HG02840 (cell line): ENCODE data around the gene RALA.
"Not testable (repeated sequence)": the region's sequence is repeated elsewhere in the genome, so short reads cannot be mapped to it uniquely, and the experiment has no call there.

ENCODE experiments used
- ATAC-seq: cut with Tn5 transposase; IDR thresholded peaks from one replicate; pipeline ENCODE4 v1.9.1; 2021; ENCODE audit warnings: mild to moderate bottlenecking, moderate library complexity, moderate number of reproducible peaks; ENCODE audit not compliant: unreplicated experiment, low FRiP score

Gene RALA

DNA sequence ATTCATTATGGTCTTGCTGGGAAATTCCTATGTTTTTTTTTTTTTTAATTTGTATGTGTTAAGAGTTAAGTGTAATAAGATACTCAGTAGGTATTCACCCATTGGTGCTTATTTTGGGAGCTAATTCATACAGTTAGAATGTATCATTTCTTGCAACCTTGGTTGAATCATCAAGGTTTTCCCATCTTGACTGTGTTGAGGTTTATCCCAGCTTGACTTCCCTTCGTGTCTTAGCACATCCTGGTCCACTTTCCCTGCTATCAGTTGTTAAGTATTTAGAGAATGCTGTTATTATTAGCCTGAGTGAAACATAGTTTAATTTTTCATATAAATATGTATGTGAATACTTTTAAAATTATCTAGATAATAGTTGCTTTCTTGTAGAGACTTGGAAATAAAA lies 20.8 kb downstream of the RALA start:
- ATAC-seq, result no peak

DNA sequence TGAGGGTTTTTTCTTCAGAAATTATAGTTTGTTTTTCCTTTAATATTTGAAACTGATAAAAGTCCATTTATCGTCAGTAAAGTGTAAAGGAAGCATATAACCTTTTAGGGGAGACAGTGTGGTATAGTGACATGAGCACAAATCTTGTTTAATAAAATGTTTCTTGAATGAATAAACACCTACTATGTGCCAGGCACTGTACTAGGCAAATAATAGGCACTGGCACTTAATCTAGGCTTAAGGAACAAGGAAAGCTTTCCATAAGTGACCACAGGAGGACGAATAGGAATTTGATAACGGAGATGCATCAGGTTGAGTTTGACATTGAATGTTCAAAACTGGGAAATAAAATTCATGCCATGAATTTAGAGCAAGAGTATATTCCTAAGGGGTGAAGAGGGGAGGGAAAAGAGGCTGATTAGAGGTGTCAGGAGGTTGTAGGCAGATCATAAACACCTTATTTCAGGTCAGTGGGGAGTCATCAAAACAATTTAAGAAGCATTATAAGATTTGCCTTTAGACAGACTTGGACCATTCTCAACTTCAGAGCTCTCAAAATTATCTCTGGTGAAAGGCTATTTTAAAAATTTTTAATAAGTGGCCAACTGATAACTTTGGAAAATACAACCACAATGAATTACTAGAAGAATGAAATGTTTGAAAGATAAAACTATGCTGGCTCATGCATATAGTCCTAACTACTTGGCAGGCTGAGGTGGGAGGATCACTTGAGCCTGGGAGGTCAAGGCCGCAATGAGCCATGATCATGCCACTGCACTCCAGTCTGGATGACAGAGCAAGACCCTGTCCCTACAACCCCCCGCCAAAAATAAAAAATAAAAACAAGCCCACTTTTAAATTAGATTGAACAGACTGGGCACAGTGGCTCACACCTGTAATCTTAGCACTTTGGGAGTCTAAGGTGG lies 22.4 kb downstream of the RALA start:
- no peak for ATAC-seq

DNA sequence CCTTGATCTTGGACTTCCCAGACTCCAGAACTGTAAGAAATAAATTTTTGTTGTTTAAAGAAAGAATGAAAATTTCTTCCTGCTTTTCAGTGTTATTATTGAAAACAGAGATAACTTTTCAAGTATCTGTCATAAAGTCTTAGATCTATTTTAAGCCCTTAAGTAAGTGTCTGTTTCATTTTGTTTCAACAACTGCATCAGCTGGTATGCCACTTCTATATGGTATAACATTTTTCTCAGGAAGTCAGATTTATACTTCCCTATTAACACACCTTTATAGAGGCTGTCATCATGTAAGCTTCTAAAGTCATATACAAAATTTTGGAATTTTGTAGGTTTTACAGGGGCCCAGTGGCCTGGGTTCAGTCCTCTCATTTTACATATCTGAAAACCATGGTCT lies 24.4 kb downstream of the RALA start:
- ATAC-seq, result no peak

DNA sequence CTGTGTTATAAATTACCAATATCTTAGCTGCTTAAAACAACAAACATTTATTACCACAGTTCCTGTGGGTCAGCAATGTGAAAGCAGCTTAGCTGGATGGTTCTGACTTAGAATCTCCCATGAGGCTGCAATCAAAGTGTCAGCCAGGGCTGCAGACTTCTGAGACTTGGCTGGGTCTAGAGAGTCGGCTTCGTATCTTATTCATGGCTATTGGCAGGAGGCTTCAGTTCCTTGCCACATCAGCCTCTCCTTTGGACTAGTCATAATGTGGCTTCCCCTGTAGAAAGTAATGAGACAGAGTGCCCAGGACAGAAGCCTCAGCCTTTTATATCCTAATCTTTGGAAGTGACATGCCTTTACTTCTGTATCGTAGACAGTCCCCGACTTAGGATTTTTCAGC lies 27.3 kb downstream of the RALA start:
- no peak for ATAC-seq

DNA sequence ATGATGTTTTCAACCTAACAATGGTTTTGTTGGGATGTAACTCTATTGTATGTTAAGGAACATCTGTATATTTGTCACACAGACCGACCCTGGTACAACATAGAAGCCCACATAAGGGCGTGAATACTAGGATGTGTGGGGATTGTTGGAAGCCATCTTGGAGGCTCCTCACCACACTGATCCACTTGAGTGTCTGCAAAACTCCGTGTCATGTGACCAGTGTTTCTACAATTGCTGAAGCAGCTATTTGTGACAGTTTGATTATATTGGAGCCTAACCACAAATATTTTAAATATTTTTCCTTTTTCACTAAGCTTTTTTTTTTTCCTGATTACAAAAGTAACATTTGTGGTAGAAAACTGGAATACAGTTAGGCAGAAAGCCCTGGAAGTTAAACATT lies 27.9 kb downstream of the RALA start:
- no peak for ATAC-seq

DNA sequence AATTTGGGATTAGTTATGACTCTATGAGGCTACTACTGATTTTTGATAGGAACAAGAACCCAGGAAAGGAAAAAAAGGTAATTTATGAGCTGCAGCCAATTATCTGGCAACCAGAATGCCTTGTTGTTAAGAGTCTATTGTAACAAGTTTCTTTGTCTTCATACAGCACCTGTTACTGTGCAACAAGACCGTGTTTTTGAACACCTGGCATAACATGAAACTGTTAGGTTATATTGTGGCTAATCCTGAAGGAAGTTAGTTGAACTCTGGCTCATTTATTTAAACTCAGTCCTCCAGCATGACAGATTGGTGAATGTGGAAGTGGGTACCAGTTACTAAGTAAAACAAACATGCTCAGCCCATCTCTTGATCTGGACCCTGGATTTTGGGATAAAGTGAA lies 33.0 kb downstream of the RALA start:
- ATAC-seq, result no peak

DNA sequence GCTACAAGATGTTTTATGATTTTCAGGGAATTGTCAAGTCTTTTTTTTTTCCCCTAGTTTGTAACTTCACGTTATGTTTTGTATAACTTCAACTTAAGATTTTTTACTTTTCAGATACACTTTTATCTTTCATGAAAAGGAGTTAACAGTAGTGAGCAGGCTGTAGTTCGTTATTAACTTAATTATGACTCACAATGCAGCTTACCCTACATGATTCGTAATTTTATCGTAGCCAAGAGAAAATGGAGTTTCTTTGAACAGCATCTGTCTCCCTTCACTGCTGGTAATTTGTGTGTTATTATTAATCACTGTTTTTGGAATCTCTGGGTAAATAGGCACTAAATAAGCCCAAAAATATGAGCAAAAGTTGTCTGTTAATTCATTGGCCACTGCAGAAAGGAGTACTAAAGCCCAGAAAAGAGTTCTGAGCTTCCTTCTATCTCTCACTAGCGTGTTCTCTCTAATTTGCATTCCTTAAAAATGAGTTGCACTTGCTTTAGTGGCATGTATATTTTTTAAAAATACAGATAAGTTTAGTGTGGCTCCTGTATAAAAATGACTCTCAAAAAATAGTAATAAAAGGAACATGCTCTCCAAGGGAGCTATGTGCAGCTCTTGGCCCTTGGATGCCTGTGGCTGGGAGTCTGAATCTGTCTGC lies 36.1 kb downstream of the RALA start:
- no peak for ATAC-seq

DNA sequence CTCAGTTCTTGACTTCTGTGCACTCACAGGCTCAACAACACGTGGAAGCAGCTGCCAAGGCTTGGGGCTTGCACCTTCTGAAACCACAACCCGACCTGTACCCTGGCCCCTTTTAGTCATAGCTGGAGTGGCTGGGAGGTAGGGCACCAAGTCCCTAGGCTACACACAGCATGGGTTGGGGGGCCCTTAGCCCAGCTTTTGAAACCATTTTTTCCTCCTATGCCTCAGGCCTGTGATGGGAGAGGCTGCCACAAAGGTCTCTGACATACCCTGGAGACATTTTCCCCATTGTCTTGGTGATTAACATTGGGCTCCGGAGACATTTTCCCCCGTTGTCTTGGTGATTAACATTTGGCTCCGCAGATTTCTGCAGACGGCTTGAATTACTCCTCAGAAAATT lies 38.6 kb downstream of the RALA start:
- ATAC-seq, result no peak

DNA sequence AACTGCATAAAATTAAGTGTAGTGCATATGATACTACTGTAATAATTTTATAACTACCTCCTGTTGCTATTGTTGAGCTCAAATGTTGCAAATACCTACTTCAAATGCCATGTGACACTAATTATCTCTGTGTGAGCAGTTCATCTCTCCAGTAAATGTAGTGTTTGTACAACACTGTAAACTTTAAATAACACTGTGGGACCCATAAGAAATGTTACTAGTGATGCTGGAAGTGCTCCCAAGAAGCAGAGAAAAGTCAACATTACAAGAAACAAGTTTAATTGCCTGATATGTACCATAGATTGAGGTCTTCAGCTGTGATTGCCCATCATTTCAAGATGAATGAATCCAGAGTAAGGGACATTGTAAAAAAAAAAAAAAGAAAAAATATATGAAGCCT lies 39.9 kb downstream of the RALA start:
- ATAC-seq, result no peak

DNA sequence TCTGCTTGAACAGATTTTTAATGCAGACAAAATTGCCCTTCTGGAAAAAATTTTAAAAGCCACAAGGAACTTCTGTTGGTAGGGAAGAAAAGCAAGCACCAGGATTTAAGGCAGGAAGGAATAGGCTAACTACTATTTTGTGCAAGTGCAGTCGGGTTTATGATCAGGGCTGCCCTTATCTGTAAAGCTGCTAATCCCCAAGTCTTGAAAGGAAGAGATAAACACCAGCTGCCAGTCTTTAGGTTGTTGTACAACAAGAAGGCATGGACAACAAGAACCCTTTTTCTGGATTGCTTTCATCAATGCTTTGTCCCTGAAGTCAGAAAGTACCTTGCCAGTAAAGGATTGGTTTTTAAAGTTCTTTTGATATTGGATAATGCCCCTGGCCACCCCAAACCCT lies 40.7 kb downstream of the RALA start:
- ATAC-seq, result no peak

DNA sequence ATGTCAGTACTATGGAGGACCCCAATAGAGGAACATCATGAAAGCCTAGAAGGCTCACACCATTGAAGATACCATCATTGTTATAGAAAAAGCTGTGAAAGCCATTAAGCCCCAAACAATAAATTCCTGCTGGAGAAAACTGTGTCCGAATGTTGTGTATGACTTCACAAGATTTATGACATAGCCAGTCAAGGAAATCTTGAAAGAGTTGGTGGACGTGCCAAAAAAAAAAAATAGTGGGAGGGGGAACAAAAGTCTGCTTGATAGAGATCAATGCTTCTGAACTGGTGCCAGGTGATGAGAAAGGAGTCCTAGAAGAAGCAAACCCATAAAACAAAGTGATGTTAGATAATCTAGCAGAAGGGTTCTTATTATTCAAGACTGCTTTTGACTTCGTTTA lies 41.2 kb downstream of the RALA start:
- ATAC-seq, result no peak

DNA sequence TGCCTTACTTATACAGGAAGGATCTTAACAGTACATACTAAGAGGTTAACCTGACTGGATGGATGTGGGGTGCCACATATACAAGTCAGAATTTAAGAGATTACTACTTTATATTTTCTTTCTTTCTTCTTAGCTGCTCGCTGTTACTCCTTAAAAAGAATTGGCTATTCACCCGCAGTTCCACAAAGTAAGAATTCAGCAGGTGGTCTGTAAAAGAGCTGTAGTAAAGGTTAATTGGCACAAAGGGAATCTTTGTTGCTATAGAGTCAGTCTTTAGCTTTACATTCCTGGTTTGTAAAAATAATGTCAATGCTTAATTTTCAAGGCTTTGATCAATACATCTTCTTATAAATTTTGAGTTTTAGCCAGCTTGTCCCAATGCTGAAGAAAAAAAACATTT lies 43.2 kb downstream of the RALA start:
- ATAC-seq, result no peak

DNA sequence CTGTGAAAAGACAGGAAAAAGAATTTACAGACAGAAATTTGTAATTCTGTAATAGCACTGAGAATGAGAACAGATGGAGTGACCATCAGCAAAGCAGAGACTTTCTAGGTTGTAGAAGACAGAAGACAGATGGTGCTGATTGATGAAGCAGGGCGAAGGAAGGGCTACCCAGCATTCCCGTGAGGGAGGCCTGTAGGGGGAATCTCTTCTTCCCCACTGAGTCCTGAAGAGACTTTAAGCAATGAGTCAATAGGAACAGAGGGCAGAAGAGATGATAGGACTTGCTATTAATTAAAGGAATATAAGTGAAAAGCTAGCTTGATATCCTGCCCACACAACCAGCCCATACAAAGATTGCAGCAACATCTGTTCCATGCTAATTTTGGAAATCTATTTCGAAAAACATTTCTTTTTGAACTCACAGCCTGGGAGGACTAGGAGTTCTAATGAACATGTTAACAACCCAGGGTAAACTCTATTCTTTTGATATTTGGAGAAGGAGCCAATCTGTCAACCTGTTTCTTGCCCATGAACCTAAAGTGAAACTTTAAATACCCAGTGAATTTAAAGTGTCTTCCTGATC lies 44.1 kb downstream of the RALA start:
- ATAC-seq, result no peak

DNA sequence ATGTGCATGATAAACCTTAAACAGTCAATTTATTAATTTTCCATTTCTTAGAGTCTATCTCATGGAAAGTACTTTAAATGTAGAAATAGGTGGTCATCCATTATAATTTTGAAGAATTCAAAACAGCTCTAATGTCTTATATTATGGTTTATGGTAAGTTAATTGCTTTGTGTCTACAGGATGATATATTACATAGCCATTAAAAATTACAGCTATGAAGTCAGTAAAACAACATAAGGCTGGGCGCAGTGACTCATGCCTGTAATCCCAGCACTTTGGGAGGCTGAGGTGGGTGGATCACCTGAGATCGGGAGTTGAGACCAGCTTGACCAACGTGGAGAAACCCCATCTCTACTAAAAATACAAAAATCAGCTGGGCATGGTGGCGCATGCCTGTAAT lies 44.9 kb downstream of the RALA start:
- not testable (repeated sequence) for ATAC-seq

DNA sequence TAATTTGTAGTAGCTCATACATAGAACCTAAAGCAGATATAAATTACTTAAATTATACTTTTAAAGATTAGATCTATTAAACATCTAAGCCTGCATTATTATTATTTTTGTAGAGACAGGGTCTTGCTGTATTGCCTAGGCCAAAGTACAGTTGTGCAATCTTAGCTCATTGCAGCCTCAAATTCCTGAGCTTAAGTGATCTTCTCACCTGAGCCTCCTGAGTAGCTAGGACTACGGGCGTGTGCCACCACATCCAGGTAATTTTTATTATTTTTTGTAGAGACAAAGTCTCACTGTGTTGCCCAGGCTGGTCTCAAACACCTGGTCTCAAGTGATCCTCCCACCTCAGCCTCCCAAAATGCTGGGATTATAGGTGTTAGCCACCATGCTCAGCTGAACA lies 46.7 kb downstream of the RALA start:
- no peak for ATAC-seq

DNA sequence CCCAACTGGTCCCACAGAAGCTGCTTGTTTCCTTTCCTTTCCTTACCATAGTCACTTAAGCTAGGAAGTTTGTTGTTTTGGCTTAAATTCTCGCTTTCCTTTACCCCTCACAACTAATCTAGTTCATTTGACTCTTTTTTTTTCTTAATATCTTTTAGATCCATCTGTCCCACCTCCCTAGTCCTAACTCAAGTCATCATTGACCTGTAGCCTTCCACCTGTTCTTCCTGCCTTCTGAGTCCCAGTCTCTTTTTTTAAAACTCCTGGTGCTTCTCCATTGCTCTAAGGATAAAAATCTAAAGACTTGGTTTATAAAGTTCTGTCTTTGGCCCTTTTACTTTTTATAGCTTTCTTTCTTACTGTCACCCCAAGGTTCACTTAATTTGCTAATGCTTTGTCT lies 47.6 kb downstream of the RALA start:
- ATAC-seq, result no peak

DNA sequence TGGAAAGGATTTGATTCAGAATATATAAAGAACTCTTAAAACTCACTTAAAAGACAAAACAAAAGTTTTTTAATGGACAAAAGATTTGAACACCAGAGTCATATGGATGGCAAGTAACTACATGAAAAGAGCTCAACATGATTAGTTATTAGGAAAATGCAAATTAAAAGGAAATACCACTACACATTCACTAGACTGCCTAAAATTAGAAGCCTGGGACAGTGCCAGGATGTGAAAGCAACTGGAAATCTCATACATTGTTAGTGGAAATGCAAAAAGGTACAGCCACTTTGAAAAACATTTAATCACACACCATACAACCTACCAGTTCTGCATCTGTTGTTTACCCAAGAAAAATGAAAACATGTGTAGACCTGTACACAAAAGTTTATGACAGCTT lies 48.8 kb downstream of the RALA start:
- ATAC-seq, result no peak

DNA sequence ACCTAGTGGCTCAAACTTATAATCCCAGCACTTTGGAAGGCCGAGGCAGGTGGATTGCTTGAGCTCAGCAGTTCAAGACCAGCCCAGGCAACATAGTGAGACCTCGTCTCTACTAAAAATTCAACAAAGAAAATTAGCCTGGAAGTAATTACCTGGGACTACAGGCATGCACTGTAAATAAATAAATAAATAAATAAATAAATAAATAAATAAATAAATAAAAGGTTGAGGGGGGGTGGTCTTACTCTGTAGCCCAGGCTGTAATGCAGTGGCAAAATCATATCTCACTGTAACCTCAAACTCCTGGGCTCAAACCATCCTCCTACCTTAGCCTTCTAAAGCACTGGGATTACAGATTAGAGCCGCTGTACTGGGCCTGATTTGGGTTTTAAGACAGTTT lies 50.5 kb downstream of the RALA start:
- no peak for ATAC-seq

DNA sequence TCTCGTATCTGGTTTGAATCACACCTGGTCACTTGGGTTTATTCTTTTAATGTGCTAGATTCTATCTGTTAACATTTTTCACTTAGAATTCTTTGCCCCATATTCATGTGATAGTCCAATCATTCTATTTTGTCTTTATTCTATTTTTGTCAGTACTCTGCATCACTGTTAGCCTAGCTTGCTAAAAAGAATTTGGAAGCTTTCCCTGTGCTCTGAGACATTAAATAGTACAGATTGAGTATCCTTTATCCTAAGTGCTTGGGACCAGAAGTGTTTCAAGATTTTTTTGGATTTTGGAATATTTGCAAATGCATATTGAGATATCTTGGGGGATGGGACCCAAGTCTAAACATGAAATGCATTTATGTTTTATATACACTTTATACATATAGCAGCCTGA lies 51.0 kb downstream of the RALA start:
- ATAC-seq, result no peak

DNA sequence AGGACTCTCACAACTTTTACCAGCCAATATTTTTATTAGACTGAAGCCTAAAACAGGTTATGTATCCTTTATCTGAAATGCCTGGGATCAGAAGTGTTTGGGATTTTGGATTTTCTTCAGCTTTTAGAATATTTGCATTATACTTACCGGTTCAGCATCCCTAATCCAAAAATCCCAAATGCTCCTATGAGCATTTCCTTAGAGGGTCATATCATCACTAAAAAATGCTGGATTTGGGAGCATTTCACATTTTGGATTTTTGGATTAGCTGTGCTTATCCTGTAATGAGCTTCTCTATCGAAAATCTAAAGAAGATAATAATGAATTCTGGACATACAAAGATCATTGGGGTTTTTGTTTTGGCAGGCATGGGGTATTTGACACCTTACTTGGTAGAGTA lies 53.0 kb downstream of the RALA start:
- ATAC-seq, result no peak

DNA sequence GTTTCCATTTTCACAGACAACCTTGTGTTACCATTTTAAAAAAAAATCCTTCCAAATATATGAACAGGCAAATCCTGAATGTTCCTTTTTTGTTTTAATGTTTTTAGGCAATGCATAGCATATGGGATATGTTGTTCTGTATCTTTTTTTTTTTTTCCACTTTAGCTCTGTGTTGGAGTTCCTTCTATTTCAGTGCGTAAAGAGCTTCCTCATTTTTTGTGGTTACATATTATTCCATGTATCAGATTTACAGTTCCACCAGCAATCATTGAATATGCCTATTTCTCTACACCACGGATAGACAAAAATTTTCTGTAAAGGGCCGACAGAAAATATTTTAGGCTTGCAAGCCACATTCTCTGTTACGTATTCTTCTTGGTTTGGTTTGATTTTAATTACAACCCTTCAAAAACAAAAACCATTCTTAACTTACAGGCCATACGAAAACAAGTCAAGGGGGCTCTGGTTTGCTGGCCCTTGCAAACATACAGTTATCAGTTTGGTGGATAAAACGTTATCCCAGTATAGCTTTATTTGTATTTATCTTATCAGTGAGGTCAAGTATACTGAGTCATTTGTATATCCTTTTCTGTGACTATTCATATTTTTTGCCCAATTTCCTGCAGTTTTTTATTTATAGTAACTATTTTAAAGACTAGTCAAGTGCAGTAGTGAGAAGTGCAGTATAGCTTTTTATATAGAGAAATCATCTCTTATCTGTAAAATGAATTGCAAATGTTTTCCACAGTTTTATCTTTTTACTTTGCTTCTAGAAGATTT lies 55.7 kb downstream of the RALA start:
- no peak for ATAC-seq
